Transverse colon (tissue), 4 donors: Measurements from ENCODE around the gene PHB1.
"Not testable (repeated sequence)": the region's sequence is repeated elsewhere in the genome, so short reads cannot be mapped to it uniquely, and the experiment has no call there.

Experiments
- CTCF ChIP-seq, 5 experiments: fragments of 200-600 bp in 3 of 5; fragments of 450-650 bp in 2 of 5; sonication (generic) in 3 of 5; IDR thresholded peaks; 1 replicate in 2 of 5; 2 replicates in 3 of 5; pipeline ENCODE4 v1.5.1; 2016 to 2017; ENCODE audit warnings: antibody characterized with exemption in 5 of 5, inconsistent platforms in 3 of 5, mild to moderate bottlenecking in 2 of 5, moderate library complexity in 1 of 5
- EP300 ChIP-seq: sonication (generic); formaldehyde crosslinking; IDR thresholded peaks from one replicate; pipeline ENCODE4 v1.6.1; 2017; ENCODE audit warnings: antibody characterized with exemption, low read depth
- POLR2A ChIP-seq: fragments of 450-650 bp; IDR thresholded peaks from one replicate; pipeline ENCODE4 v1.6.1; 2016; ENCODE audit warnings: antibody characterized with exemption, mild to moderate bottlenecking, moderate library complexity
- POLR2AphosphoS5 ChIP-seq, 3 donors: sonication (generic); formaldehyde crosslinking; IDR thresholded peaks; one replicate each; pipeline ENCODE4 v1.6.1; 2016; ENCODE audit warnings: antibody characterized with exemption in 3 of 3

- not testable (repeated sequence) for TF ChIP-seq CTCF (IDR thresholded peaks at IDR 0.05); POLR2A; POLR2AphosphoS5 (IDR thresholded peaks at IDR 0.05); EP300
Measured at GRCh38 chr17:49389514-49390347, 25.0 kb downstream of the PHB1 start.
